Endothelial cell of umbilical vein (primary cell): ENCODE results near the gene DGCR8.

Experiments used
- CTCF ChIP-seq, 2 donors: IDR thresholded peaks; 1 replicate in 1 of 2; 2 replicates in 1 of 2; pipeline ENCODE4 v1.5.1; 2011; ENCODE audit warnings: low read length in 2 of 2, mild to moderate bottlenecking in 2 of 2, moderate library complexity in 2 of 2, control low read depth in 1 of 2, inconsistent platforms in 1 of 2, low read depth in 1 of 2; ENCODE audit not compliant: insufficient read depth in 1 of 2; ENCODE audit errors: extremely low read depth in 1 of 2
- EZH2 ChIP-seq: IDR thresholded peaks from 2 replicates; pipeline ENCODE4 v1.6.1; 2012; ENCODE audit warnings: borderline replicate concordance, low read depth, mild to moderate bottlenecking, moderate library complexity, low read length, inconsistent platforms; ENCODE audit not compliant: severe bottlenecking
- FOS ChIP-seq: IDR thresholded peaks from 2 replicates; pipeline ENCODE4 v1.6.1; 2011; ENCODE audit warnings: mild to moderate bottlenecking, low read length, moderate library complexity, borderline replicate concordance; ENCODE audit not compliant: insufficient read depth
- JUN ChIP-seq: IDR thresholded peaks from 2 replicates; pipeline ENCODE4 v1.6.1; 2011; ENCODE audit warnings: borderline replicate concordance, low read depth; ENCODE audit not compliant: insufficient read length, insufficient read depth
- MYC ChIP-seq: IDR thresholded peaks from one replicate; pipeline ENCODE4 v1.6.1; 2011; ENCODE audit warnings: mild to moderate bottlenecking, low read depth, low read length
- POLR2A ChIP-seq: IDR thresholded peaks from 2 replicates; pipeline ENCODE4 v1.6.1; 2012; ENCODE audit warnings: low read depth, mild to moderate bottlenecking, control low read depth, low read length
- POLR2AphosphoS5 ChIP-seq: IDR thresholded peaks from 2 replicates; pipeline ENCODE4 v1.6.1; 2012; ENCODE audit warnings: low read depth, mild to moderate bottlenecking, control low read depth, low read length, moderate library complexity; ENCODE audit not compliant: insufficient read depth
- TF ChIP-seq, protein P1 (sequence below): IDR thresholded peaks from 2 replicates; pipeline ENCODE4 v1.6.1; 2011; ENCODE audit not compliant: insufficient read depth, insufficient read length

GRCh38 chr22:20147237-20147988 lies 67.4 kb downstream of the DGCR8 start:
- no peak for TF ChIP-seq CTCF (IDR thresholded peaks at IDR 0.05; ENCODE audit: extremely low read depth in 1 of 2, insufficient read depth in 1 of 2, low read depth in 1 of 2, low read length in 2 of 2)
- no peak for TF ChIP-seq EZH2
- no peak for TF ChIP-seq POLR2A
- TF ChIP-seq, protein P1, sequence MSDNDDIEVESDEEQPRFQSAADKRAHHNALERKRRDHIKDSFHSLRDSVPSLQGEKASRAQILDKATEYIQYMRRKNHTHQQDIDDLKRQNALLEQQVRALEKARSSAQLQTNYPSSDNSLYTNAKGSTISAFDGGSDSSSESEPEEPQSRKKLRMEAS: no peak
- no peak for TF ChIP-seq MYC
- TF ChIP-seq POLR2AphosphoS5: peak; percentile 16
- no peak for TF ChIP-seq FOS
- no peak for TF ChIP-seq JUN
